Parathyroid adenoma (tissue), 2 donors: Measurements from ENCODE around the gene DAPK1.

Experiments used
- H2AFZ ChIP-seq: fragments of 300-600 bp; sonication (generic); one replicate; pipeline ENCODE4 v1.7.0; 2017; ENCODE audit warnings: antibody characterized with exemption, mild to moderate bottlenecking
- H3K27ac ChIP-seq: fragments of 300-600 bp; sonication (generic); one replicate; pipeline ENCODE4 v1.7.0; 2017
- H3K27me3 ChIP-seq: fragments of 300-600 bp; sonication (generic); one replicate; pipeline ENCODE4 v1.7.0; 2017; ENCODE audit warnings: low read length; ENCODE audit not compliant: control insufficient read depth, insufficient read depth
- H3K36me3 ChIP-seq: fragments of 300-600 bp; sonication (generic); one replicate; pipeline ENCODE4 v1.7.0; 2017; ENCODE audit warnings: low read length; ENCODE audit not compliant: control insufficient read depth, insufficient read depth
- H3K4me1 ChIP-seq: fragments of 300-600 bp; sonication (generic); one replicate; pipeline ENCODE4 v1.7.0; 2017; ENCODE audit warnings: control low read depth
- H3K4me2 ChIP-seq: fragments of 300-600 bp; sonication (generic); one replicate; pipeline ENCODE4 v1.7.0; 2017; ENCODE audit warnings: low read length
- H3K4me3 ChIP-seq: fragments of 300-600 bp; sonication (generic); one replicate; pipeline ENCODE4 v1.7.0; 2017; ENCODE audit warnings: low read depth, low read length
- H3K79me2 ChIP-seq: fragments of 300-600 bp; sonication (generic); one replicate; pipeline ENCODE4 v1.7.0; 2017; ENCODE audit warnings: control low read depth
- H3K9ac ChIP-seq: fragments of 300-600 bp; sonication (generic); one replicate; pipeline ENCODE4 v1.7.0; 2017; ENCODE audit warnings: mild to moderate bottlenecking
- H3K9me3 ChIP-seq: fragments of 300-600 bp; sonication (generic); one replicate; pipeline ENCODE4 v1.7.0; 2017; ENCODE audit warnings: low read length; ENCODE audit not compliant: control insufficient read depth
- TF ChIP-seq, protein P1 (sequence below): fragments of 300-600 bp; sonication (generic); IDR thresholded peaks from one replicate; pipeline ENCODE4 v1.7.0; 2017; ENCODE audit warnings: antibody characterized with exemption, mild to moderate bottlenecking
- donor health status: primary hyperparathyroidism.

Gene DAPK1

DNA sequence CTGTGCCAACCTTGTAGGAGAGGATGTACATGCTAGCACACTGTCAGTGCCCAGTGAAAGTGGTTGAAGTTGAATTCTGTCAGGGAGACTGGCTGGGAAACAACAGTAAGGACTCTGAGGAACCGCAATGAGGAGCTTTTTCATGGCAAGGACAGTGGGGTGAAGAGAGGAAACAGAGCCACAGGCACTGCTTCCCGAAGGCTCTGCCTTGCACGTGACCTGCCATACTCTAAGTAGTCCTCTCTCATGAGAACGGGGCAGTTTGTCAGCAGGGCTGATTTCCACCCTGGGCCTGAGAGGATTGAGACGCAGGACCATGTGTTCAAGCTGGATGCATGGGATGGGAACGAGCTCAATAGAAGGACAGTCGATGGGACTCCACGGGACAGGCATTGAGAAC, 121.7 kb downstream of the DAPK1 start:
- H3K9ac ChIP-seq: no peak overlapping the region

DNA sequence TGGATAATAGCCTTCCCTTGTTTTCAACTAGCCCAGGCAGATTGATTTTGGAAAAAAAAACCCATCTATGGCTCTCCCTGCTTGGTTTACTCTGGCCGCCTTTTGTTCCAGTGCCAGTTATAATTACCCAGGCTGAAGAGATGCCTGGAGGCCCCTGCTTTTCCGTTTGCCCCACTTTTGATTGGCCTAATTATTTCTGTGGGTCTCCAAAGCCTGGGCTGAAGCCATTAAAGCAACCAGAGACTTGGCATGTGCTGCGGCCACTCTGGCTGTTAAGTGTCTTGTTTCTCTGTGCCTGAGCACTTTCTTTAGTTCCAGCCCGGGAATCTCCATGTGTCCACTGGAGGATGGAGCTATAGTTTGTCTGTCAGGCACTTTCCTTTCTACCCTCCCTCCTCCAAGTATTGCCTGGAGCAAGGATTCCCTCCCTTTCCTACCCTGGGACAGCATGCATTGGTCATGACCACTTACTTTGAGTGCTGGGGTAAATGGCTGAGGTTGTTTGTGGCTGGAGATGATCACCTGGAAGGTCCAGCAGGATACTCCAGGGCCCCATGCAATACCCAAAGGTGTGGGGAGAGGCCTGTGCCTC, 123.2 kb downstream of the DAPK1 start:
- TF ChIP-seq, protein P1, sequence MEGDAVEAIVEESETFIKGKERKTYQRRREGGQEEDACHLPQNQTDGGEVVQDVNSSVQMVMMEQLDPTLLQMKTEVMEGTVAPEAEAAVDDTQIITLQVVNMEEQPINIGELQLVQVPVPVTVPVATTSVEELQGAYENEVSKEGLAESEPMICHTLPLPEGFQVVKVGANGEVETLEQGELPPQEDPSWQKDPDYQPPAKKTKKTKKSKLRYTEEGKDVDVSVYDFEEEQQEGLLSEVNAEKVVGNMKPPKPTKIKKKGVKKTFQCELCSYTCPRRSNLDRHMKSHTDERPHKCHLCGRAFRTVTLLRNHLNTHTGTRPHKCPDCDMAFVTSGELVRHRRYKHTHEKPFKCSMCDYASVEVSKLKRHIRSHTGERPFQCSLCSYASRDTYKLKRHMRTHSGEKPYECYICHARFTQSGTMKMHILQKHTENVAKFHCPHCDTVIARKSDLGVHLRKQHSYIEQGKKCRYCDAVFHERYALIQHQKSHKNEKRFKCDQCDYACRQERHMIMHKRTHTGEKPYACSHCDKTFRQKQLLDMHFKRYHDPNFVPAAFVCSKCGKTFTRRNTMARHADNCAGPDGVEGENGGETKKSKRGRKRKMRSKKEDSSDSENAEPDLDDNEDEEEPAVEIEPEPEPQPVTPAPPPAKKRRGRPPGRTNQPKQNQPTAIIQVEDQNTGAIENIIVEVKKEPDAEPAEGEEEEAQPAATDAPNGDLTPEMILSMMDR: no peak
- Histone ChIP-seq H3K9me3 (no peaks in the 10 kb centered on the region), H2AFZ (no peak overlapping the region), H3K27me3 (no peaks in the 10 kb centered on the region), H3K27ac (no peak overlapping the region), H3K4me3 (no peak overlapping the region), H3K36me3 (no peaks in the 10 kb centered on the region), H3K4me1 (no peaks in the 10 kb centered on the region), H3K79me2 (no peaks in the 10 kb centered on the region), H3K4me2 (no peak overlapping the region), H3K9ac (no peak overlapping the region)

More for the DNA sequence above, 121.7 kb downstream of the DAPK1 start:
- Histone ChIP-seq H3K4me2 (no peak overlapping the region), H3K4me3 (no peak overlapping the region), H3K27ac (no peak overlapping the region), H3K79me2 (no peaks in the 10 kb centered on the region), H3K4me1 (no peaks in the 10 kb centered on the region), H3K9me3 (no peaks in the 10 kb centered on the region), H3K27me3 (no peaks in the 10 kb centered on the region), H3K36me3 (no peaks in the 10 kb centered on the region), H2AFZ (no peak overlapping the region)
- TF ChIP-seq, protein P1: no peak

- no peak overlapping the region for H2AFZ ChIP-seq
Observed at GRCh38 chr9:87622098-87622497, 124.4 kb downstream of the DAPK1 start.

GRCh38 chr9:87622923-87623322, 125.3 kb downstream of the DAPK1 start:
- H3K79me2 ChIP-seq: no peaks in the 10 kb centered on the region
- TF ChIP-seq, protein P1: no peak
- H3K4me1 ChIP-seq: no peaks in the 10 kb centered on the region
- no peaks in the 10 kb centered on the region for H3K36me3 ChIP-seq
- no peak overlapping the region for H3K9ac ChIP-seq
- no peaks in the 10 kb centered on the region for H3K9me3 ChIP-seq
- H2AFZ ChIP-seq: no peak overlapping the region
- no peak overlapping the region for H3K27ac ChIP-seq
- no peaks in the 10 kb centered on the region for H3K27me3 ChIP-seq
- H3K4me3 ChIP-seq: no peak overlapping the region
- no peak overlapping the region for H3K4me2 ChIP-seq

More at GRCh38 chr9:87622098-87622497, 124.4 kb downstream of the DAPK1 start:
- Histone ChIP-seq H3K4me2 (no peak overlapping the region), H3K9ac (no peak overlapping the region), H3K4me1 (no peaks in the 10 kb centered on the region), H3K27ac (no peak overlapping the region), H3K27me3 (no peaks in the 10 kb centered on the region), H3K4me3 (no peak overlapping the region), H3K36me3 (no peaks in the 10 kb centered on the region), H3K79me2 (no peaks in the 10 kb centered on the region), H3K9me3 (no peaks in the 10 kb centered on the region)
- TF ChIP-seq, protein P1: no peak

GRCh38 chr9:87628346-87628745, 130.7 kb downstream of the DAPK1 start:
- no peak overlapping the region for H3K4me2 ChIP-seq
- TF ChIP-seq, protein P1: no peak
- H3K79me2 ChIP-seq: no peaks in the 10 kb centered on the region
- H3K9me3 ChIP-seq: no peaks in the 10 kb centered on the region
- no peaks in the 10 kb centered on the region for H3K36me3 ChIP-seq
- H2AFZ ChIP-seq: no peak overlapping the region
- H3K27ac ChIP-seq: no peak overlapping the region
- H3K9ac ChIP-seq: no peak overlapping the region
- no peaks in the 10 kb centered on the region for H3K27me3 ChIP-seq
- no peaks in the 10 kb centered on the region for H3K4me1 ChIP-seq
- no peak overlapping the region for H3K4me3 ChIP-seq
